SK-N-SH (cell line): ENCODE data around the gene MYO19. TPM values are rescaled to one million over a fixed set of nuclear protein-coding genes. Genes with fewer than 3 reads are reported as not detected.

ENCODE experiments used
- CTCF ChIA-PET: fragments of 300-600, 350-600 bp; formaldehyde crosslinking; extraction: SDS; loops from one replicate; lab custom pipeline; 2021; lab: Yijun Ruan, JAX
- POLR2A ChIA-PET: fragments of 350-600 bp; sonication (Branson Sonifier 250); formaldehyde crosslinking; extraction: SDS; loops from one replicate; lab custom pipeline; 2020; ENCODE audit warnings: antibody characterized with exemption, inconsistent platforms; lab: Yijun Ruan, JAX
- DNase-seq: peaks from one replicate; pipeline ENCODE4 v3.0.0; 2012
- H2AFZ ChIP-seq: fragments of 200-600 bp; sonication (generic); 2 replicates; pipeline ENCODE4 v1.8.1; 2016; ENCODE audit warnings: antibody characterized with exemption, mild to moderate bottlenecking, low read depth
- H3F3A ChIP-seq: fragments of 200-600 bp; sonication (generic); replicated peaks from 2 replicates; pipeline ENCODE3; 2016; ENCODE audit warnings: antibody characterized with exemption, mild to moderate bottlenecking; ENCODE audit not compliant: insufficient read depth
- H3K27ac ChIP-seq, 2 experiments: fragments of 200-500 bp in 1 of 2; fragments of 200-600 bp in 1 of 2; sonication (Bioruptor generic) in 1 of 2; sonication (generic), shearing (Covaris generic) in 1 of 2; 2 replicates each; pipeline versions ENCODE4 v1.5.1 to v1.6.1; 2014 to 2016; ENCODE audit warnings: low read depth in 2 of 2, inconsistent platforms in 1 of 2, low read length in 1 of 2, mild to moderate bottlenecking in 1 of 2, mixed read lengths in 1 of 2
- H3K27me3 ChIP-seq: fragments of 200-600 bp; sonication (generic), shearing (Covaris generic); 2 replicates; pipeline ENCODE4 v1.6.1; 2016; ENCODE audit warnings: mixed run types; ENCODE audit not compliant: insufficient read depth
- H3K36me3 ChIP-seq, 2 experiments: fragments of 200-500 bp in 1 of 2; fragments of 200-600 bp in 1 of 2; sonication (Bioruptor generic) in 1 of 2; sonication (generic) in 1 of 2; replicated peaks in 1 of 2; 2 replicates each; pipeline versions ENCODE3 to v1.5.1; 2014 to 2016; ENCODE audit warnings: low read length in 1 of 2, mild to moderate bottlenecking in 1 of 2; ENCODE audit not compliant: insufficient read depth in 2 of 2, control insufficient read depth in 1 of 2
- H3K4me1 ChIP-seq, 2 experiments: fragments of 200-500 bp in 1 of 2; fragments of 200-600 bp in 1 of 2; sonication (Bioruptor generic) in 1 of 2; sonication (generic), shearing (Covaris generic) in 1 of 2; 2 replicates each; pipeline versions ENCODE4 v1.5.1 to v1.6.1; 2014 to 2016; ENCODE audit warnings: low read depth in 1 of 2, low read length in 1 of 2, mixed run types in 1 of 2; ENCODE audit not compliant: insufficient read depth in 2 of 2, control insufficient read depth in 1 of 2
- H3K4me2 ChIP-seq: fragments of 200-600 bp; sonication (generic), shearing (Covaris generic); 2 replicates; pipeline ENCODE4 v1.6.1; 2017; ENCODE audit warnings: mixed run types
- H3K4me3 ChIP-seq, 2 experiments: fragments of 200-500 bp in 1 of 2; fragments of 200-600 bp in 1 of 2; sonication (Bioruptor generic) in 1 of 2; sonication (generic), shearing (Covaris generic) in 1 of 2; 2 replicates each; pipeline versions ENCODE4 v1.5.1 to v1.8.1; 2014 to 2016; ENCODE audit warnings: low read depth in 2 of 2, inconsistent platforms in 1 of 2, low read length in 1 of 2, mild to moderate bottlenecking in 1 of 2, mixed read lengths in 1 of 2, moderate library complexity in 1 of 2
- H3K79me2 ChIP-seq: fragments of 200-600 bp; sonication (generic); 2 replicates; pipeline ENCODE4 v1.8.1; 2017; ENCODE audit warnings: mild to moderate bottlenecking; ENCODE audit not compliant: insufficient read depth
- H3K9ac ChIP-seq: fragments of 200-600 bp; sonication (generic); 2 replicates; pipeline ENCODE4 v1.6.1; 2017; ENCODE audit warnings: mixed run types
- H3K9me2 ChIP-seq: fragments of 200-600 bp; sonication (generic); 2 replicates; pipeline ENCODE4 v1.6.1; 2017; ENCODE audit warnings: mixed run types
- H3K9me3 ChIP-seq: fragments of 200-600 bp; sonication (generic); 2 replicates; pipeline ENCODE4 v1.6.1; 2017; ENCODE audit warnings: mixed run types, mild to moderate bottlenecking, moderate library complexity
- H4K20me1 ChIP-seq: fragments of 200-600 bp; sonication (generic); 2 replicates; pipeline ENCODE4 v1.6.1; 2017; ENCODE audit warnings: mild to moderate bottlenecking, mixed run types; ENCODE audit not compliant: insufficient read depth
- CHD2 ChIP-seq: fragments of 150-350 bp; IDR thresholded peaks from 2 replicates; pipeline ENCODE4 v1.6.1; 2018; ENCODE audit warnings: low read length; ENCODE audit not compliant: partially characterized antibody
- ELF1 ChIP-seq: IDR thresholded peaks from 2 replicates; pipeline ENCODE4 v1.4.0; 2012
- EP300 ChIP-seq, 2 experiments: IDR thresholded peaks; 2 replicates each; pipeline versions ENCODE4 v1.4.0 to v1.6.1; 2012; ENCODE audit warnings: borderline replicate concordance in 1 of 2, low read depth in 1 of 2, low read length in 1 of 2
- EZH2phosphoT487 ChIP-seq: fragments of 200-600 bp; sonication (generic); IDR thresholded peaks from 2 replicates; pipeline ENCODE4 v1.6.1; 2017; ENCODE audit warnings: low read depth, mixed run types, mild to moderate bottlenecking, antibody characterized with exemption, moderate library complexity, borderline replicate concordance
- FOSL2 ChIP-seq: IDR thresholded peaks from 2 replicates; pipeline ENCODE4 v1.4.0; 2012; ENCODE audit warnings: low read depth, mild to moderate bottlenecking, moderate library complexity, borderline replicate concordance
- FOXJ3 ChIP-seq: sonication (generic); formaldehyde crosslinking; IDR thresholded peaks from 2 replicates; pipeline ENCODE4 v1.5.1; 2020; ENCODE audit warnings: mild to moderate bottlenecking, missing genetic modification reagents
- FOXM1 ChIP-seq: IDR thresholded peaks from 2 replicates; pipeline ENCODE4 v1.4.0; 2012; ENCODE audit warnings: low read depth, mild to moderate bottlenecking
- GABPA ChIP-seq: IDR thresholded peaks from 2 replicates; pipeline ENCODE4 v1.4.0; 2012; ENCODE audit warnings: low read depth, mild to moderate bottlenecking
- GATA2 ChIP-seq: sonication (generic); formaldehyde crosslinking; IDR thresholded peaks from 2 replicates; pipeline ENCODE4 v1.5.0; 2020; ENCODE audit warnings: mild to moderate bottlenecking, missing genetic modification reagents
- IRF3 ChIP-seq: fragments of 150-350 bp; IDR thresholded peaks from 2 replicates; pipeline ENCODE4 v1.6.1; 2016; ENCODE audit warnings: mild to moderate bottlenecking, low read depth, low read length
- MAX ChIP-seq: IDR thresholded peaks from 2 replicates; pipeline ENCODE4 v1.4.0; 2012; ENCODE audit warnings: low read depth
- MXI1 ChIP-seq: IDR thresholded peaks from 2 replicates; pipeline ENCODE4 v1.6.1; 2012; ENCODE audit warnings: mild to moderate bottlenecking, low read depth, low read length, improper control_type of control experiment
- PBX3 ChIP-seq: IDR thresholded peaks from 2 replicates; pipeline ENCODE4; 2012
- RAD21 ChIP-seq: IDR thresholded peaks from 2 replicates; pipeline ENCODE4 v1.6.1; 2012; ENCODE audit warnings: mild to moderate bottlenecking, low read length
- REST ChIP-seq: IDR thresholded peaks from 2 replicates; pipeline ENCODE4 v1.6.1; 2012; ENCODE audit warnings: mild to moderate bottlenecking, low read depth, low read length, moderate library complexity
- RFX5 ChIP-seq: IDR thresholded peaks from 2 replicates; pipeline ENCODE4 v1.6.1; 2012; ENCODE audit warnings: mild to moderate bottlenecking, improper control_type of control experiment, low read length
- RXRA ChIP-seq: IDR thresholded peaks from 2 replicates; pipeline ENCODE4 v1.4.0; 2012; ENCODE audit warnings: low read depth, mild to moderate bottlenecking, borderline replicate concordance
- SMC3 ChIP-seq: IDR thresholded peaks from 2 replicates; pipeline ENCODE4 v1.6.1; 2012; ENCODE audit warnings: low read depth, low read length, improper control_type of control experiment
- USF1 ChIP-seq: IDR thresholded peaks from 2 replicates; pipeline ENCODE4 v1.4.0; 2012; ENCODE audit warnings: low read depth, borderline replicate concordance
- YY1 ChIP-seq: IDR thresholded peaks from 2 replicates; pipeline ENCODE4 v1.4.0; 2012; ENCODE audit warnings: low read depth, mild to moderate bottlenecking
- WGBS: methylation state at CpG from one replicate; pipeline ENCODE4 v1.1.6; 2017; ENCODE audit warnings: low lambda C conversion rate; 5-methylcytosine and 5-hydroxymethylcytosine counted together
- polyA plus RNA-seq, 3 experiments: library from polyadenylated mRNA; depleted of rRNA; stranded (reverse); fragments of >200 nt; gene quantifications; 2 replicates each; pipeline ENCODE4 v1.2.3, GENCODE V29; 2012

Gene MYO19
- polyA plus RNA-seq, 1 of the 3 experiments (the other 2 are of a cell fraction), result 61.6 TPM

- H3K4me1 ChIP-seq, result peaks cover 0 to 22% of the 10 kb centered on the region in 2 experiments; a peak in 1 of 4 replicates
- H3K4me2 ChIP-seq, result no peak overlapping the region
- no peaks in the 10 kb centered on the region for H3K9me3 ChIP-seq
- CTCF ChIA-PET, result interaction anchor here (1.1 to 1.5 kb wide), 2 partner anchors 12 to 39 kb away, joined by 3 to 13 read pairs; partner anchors contain the start of genes MYO19 and PIGW
- H3K9me2 ChIP-seq, result no peaks in the 10 kb centered on the region
- POLR2A ChIA-PET, result interaction anchor here (1.1 kb wide), 1 partner anchor 9 kb away, joined by 5 read pairs; the partner anchor contains the start of gene ZNHIT3
- no peak overlapping the region for H3K27ac ChIP-seq
- no peak for TF ChIP-seq YY1
- no peak for TF ChIP-seq GABPA
- TF ChIP-seq EZH2phosphoT487, result no peak
- no peak for TF ChIP-seq SMC3
- TF ChIP-seq PBX3, result no peak
- TF ChIP-seq GATA2 (CRISPR knock-in tag), result no peak
- TF ChIP-seq FOSL2, result no peak
- no peak for TF ChIP-seq RAD21
- TF ChIP-seq MAX, result no peak
- TF ChIP-seq USF1, result no peak
- TF ChIP-seq ELF1, result no peak
- no peak for TF ChIP-seq FOXM1
- TF ChIP-seq RXRA, result no peak
- no peak for TF ChIP-seq CHD2
- TF ChIP-seq RFX5, result no peak
- TF ChIP-seq REST, result no peak
- no peak for TF ChIP-seq IRF3
- TF ChIP-seq EP300 (IDR thresholded peaks at IDR 0.05; ENCODE audit: borderline replicate concordance in 1 of 2, low read depth in 1 of 2, low read length in 1 of 2), result no peak
- no peak for TF ChIP-seq FOXJ3 (CRISPR knock-in tag)
- TF ChIP-seq MXI1, result no peak
- H3K4me3 ChIP-seq, result no peak overlapping the region
- H4K20me1 ChIP-seq, result peaks cover 8% of the 10 kb centered on the region; the same call in 1 of the 2 replicates
- no peak overlapping the region for H2AFZ ChIP-seq
- H3K79me2 ChIP-seq, result peaks cover 28% of the 10 kb centered on the region
- H3K36me3 ChIP-seq, result peaks cover 47 to 59% of the 10 kb centered on the region in 2 experiments
- 76% methylated on average over 3 of the region's 3 CpGs for WGBS
- DNase-seq, result no peak
- no peaks in the 10 kb centered on the region for H3F3A ChIP-seq
- H3K27me3 ChIP-seq, result no peaks in the 10 kb centered on the region
- no peak overlapping the region for H3K9ac ChIP-seq
Measured at GRCh38 chr17:36495076-36495578, 39.5 kb downstream of the MYO19 start.
